H1 (cell line): ENCODE measurements around the gene NPHP4. TPM values are rescaled to one million over a fixed set of nuclear protein-coding genes. Genes with fewer than 3 reads are reported as not detected.

Experiments used
- CTBP2 ChIP-seq: IDR thresholded peaks from 2 replicates; pipeline ENCODE4 v1.7.0; 2011; ENCODE audit warnings: borderline replicate concordance, mild to moderate bottlenecking, moderate library complexity, mixed read lengths, low read length; ENCODE audit not compliant: insufficient read depth, insufficient read length
- HDAC6 ChIP-seq: IDR thresholded peaks from one replicate; pipeline ENCODE4 v1.7.1; 2012; ENCODE audit warnings: low read depth, mild to moderate bottlenecking, inconsistent platforms, low read length, moderate library complexity
- NANOG ChIP-seq: IDR thresholded peaks from 2 replicates; pipeline ENCODE4 v1.6.1; 2011; ENCODE audit warnings: low read length, low read depth, mild to moderate bottlenecking, inconsistent platforms; ENCODE audit not compliant: insufficient read depth, poor library complexity, severe bottlenecking
- POLR2A ChIP-seq, 2 experiments: IDR thresholded peaks; 1 replicate in 1 of 2; 2 replicates in 1 of 2; pipeline ENCODE4 v1.6.1; 2011; ENCODE audit warnings: low read depth in 2 of 2, low read length in 2 of 2, mild to moderate bottlenecking in 2 of 2; ENCODE audit errors: control extremely low read depth in 1 of 2
- RFX5 ChIP-seq: IDR thresholded peaks from 2 replicates; pipeline ENCODE4 v1.6.1; 2011; ENCODE audit warnings: low read depth, low read length, improper control_type of control experiment, borderline replicate concordance
- RNF2 ChIP-seq: fragments of 200-900, 300-1000 bp; sonication (generic); IDR thresholded peaks from 2 replicates; pipeline ENCODE4 v1.7.1; 2016; ENCODE audit warnings: borderline replicate concordance, low read depth, mild to moderate bottlenecking, antibody characterized with exemption, low read length; ENCODE audit not compliant: poor library complexity, severe bottlenecking; ENCODE audit errors: missing control alignments
- RXRA ChIP-seq: IDR thresholded peaks from 2 replicates; pipeline ENCODE4 v1.6.1; 2011; ENCODE audit warnings: low read depth, mild to moderate bottlenecking, low read length, moderate library complexity; ENCODE audit not compliant: insufficient read depth
- SIRT6 ChIP-seq: IDR thresholded peaks from one replicate; pipeline ENCODE4 v1.7.1; 2012; ENCODE audit warnings: low read length, inconsistent platforms
- SIX5 ChIP-seq: IDR thresholded peaks from 2 replicates; pipeline ENCODE4 v1.6.1; 2011; ENCODE audit warnings: mild to moderate bottlenecking, low read depth, low read length
- SP1 ChIP-seq: IDR thresholded peaks from 2 replicates; pipeline ENCODE4 v1.6.1; 2011; ENCODE audit warnings: low read depth, low read length
- SRF ChIP-seq: IDR thresholded peaks from 2 replicates; pipeline ENCODE4 v1.6.1; 2011; ENCODE audit warnings: mild to moderate bottlenecking, low read depth, low read length, moderate library complexity
- TBP ChIP-seq: IDR thresholded peaks from 2 replicates; pipeline ENCODE4 v1.6.1; 2011; ENCODE audit warnings: low read depth, low read length, improper control_type of control experiment
- ZNF274 ChIP-seq: IDR thresholded peaks from 2 replicates; pipeline ENCODE4 v1.7.0; 2012; ENCODE audit warnings: low read length, borderline replicate concordance; ENCODE audit errors: extremely low read depth
- polyA plus RNA-seq, 7 experiments: library from polyadenylated mRNA; depleted of rRNA in 3 of 7; stranded (reverse) in 5 of 7; unstranded in 2 of 7; fragments of >200 nt in 5 of 7; fragments of 200-250 nt in 2 of 7; gene quantifications; 1 replicate in 5 of 7; 2 replicates in 1 of 7; 4 replicates in 1 of 7; pipeline versions ENCODE4 v1.2.1 to v1.2.3, GENCODE V29; 2011 to 2013; ENCODE audit warnings: missing spikeins in 2 of 7, mixed read lengths in 2 of 7
- total RNA-seq: library from RNA; stranded (reverse); fragmentation: NEBNext Ultra II Directional; extraction: Animal tissue kit (Norgen Biotek cat#: 25700); gene quantifications from 2 replicates; pipeline ENCODE4 v1.2.1, GENCODE V29; 2021
- TF ChIP-seq, protein P1 (sequence below), 3 experiments: IDR thresholded peaks; 1 replicate in 2 of 3; 2 replicates in 1 of 3; pipeline versions ENCODE4 v1.5.1 to v1.6.1; 2011; ENCODE audit warnings: low read length in 3 of 3, mild to moderate bottlenecking in 3 of 3, inconsistent platforms in 2 of 3, low read depth in 1 of 3, moderate library complexity in 1 of 3; ENCODE audit not compliant: insufficient read depth in 1 of 3; ENCODE audit errors: control extremely low read depth in 1 of 3
- TF ChIP-seq, protein P2 (sequence below): IDR thresholded peaks from 2 replicates; pipeline ENCODE4 v1.6.1; 2012; ENCODE audit warnings: inconsistent platforms
- TF ChIP-seq, protein P3 (sequence below): IDR thresholded peaks from 2 replicates; pipeline ENCODE4 v1.6.1; 2012; ENCODE audit warnings: inconsistent platforms

NPHP4 gene
- total and polyA plus RNA-seq, 2 of the 8 experiments (the other 6 are each of a cell fraction or from before 2014, with no cell fraction given): 5.8 to 14.0 TPM

DNA sequence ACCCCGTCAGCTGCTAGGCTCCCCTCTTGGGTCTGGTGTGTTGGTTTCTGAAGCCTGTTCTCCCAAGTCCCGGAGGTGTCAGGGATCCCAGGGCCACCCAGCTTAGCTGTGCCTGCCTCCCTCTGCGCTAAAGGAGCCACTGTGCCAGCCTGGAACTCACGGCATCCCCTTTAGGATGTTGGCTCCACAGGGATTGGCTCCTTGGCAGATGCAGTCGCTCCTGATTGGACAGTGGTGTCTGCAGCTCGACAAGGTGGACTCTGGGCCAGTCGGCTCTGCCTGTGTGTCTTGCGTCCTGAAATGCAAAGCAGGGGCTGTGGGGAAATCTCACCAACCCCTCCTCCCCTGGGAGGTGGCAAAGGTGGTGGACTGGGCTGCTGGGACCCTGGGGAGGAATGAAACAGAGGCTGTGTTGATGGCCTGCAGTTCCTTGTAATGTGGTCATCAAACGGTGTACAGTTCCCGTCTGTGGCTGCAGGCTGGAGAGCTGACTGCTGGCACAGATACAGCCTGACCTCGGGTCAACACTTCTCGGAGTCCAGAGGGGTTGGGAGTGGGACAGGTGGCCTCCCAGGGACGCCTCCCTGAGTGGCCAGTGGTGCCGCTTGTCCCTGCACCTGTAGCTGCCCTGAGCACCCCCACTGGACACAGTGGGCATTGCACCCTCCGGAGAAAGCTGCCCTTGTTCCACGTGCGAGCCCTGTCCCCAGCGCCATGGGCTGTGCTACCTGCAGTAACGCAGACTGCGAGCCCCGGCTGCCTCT, 41.9 kb upstream of the NPHP4 start (continued):
- TF ChIP-seq TBP (no peak), SIRT6 (no peak), HDAC6 (no peak), SRF (no peak), RXRA (no peak), RFX5 (no peak), SP1 (peak; percentile 61; the same call in 1 of the 2 replicates), ZNF274 (no peak), CTBP2 (no peak), RNF2 (no peak), POLR2A (IDR thresholded peaks at IDR 0.05; ENCODE audit: control extremely low read depth in 1 of 2, low read depth in 2 of 2, low read length in 2 of 2) (no peak), SIX5 (no peak), NANOG (no peak)
- TF ChIP-seq, protein P1, sequence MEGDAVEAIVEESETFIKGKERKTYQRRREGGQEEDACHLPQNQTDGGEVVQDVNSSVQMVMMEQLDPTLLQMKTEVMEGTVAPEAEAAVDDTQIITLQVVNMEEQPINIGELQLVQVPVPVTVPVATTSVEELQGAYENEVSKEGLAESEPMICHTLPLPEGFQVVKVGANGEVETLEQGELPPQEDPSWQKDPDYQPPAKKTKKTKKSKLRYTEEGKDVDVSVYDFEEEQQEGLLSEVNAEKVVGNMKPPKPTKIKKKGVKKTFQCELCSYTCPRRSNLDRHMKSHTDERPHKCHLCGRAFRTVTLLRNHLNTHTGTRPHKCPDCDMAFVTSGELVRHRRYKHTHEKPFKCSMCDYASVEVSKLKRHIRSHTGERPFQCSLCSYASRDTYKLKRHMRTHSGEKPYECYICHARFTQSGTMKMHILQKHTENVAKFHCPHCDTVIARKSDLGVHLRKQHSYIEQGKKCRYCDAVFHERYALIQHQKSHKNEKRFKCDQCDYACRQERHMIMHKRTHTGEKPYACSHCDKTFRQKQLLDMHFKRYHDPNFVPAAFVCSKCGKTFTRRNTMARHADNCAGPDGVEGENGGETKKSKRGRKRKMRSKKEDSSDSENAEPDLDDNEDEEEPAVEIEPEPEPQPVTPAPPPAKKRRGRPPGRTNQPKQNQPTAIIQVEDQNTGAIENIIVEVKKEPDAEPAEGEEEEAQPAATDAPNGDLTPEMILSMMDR (IDR thresholded peaks at IDR 0.05; ENCODE audit: control extremely low read depth in 1 of 3, insufficient read depth in 1 of 3, low read depth in 1 of 3, low read length in 3 of 3): peak in 2 of 3 experiments; percentile 73 to 77; a peak in 3 of 4 replicates
- TF ChIP-seq, protein P2, sequence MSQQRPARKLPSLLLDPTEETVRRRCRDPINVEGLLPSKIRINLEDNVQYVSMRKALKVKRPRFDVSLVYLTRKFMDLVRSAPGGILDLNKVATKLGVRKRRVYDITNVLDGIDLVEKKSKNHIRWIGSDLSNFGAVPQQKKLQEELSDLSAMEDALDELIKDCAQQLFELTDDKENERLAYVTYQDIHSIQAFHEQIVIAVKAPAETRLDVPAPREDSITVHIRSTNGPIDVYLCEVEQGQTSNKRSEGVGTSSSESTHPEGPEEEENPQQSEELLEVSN: peak; percentile 53; the same call in 1 of the 2 replicates
- TF ChIP-seq, protein P3, sequence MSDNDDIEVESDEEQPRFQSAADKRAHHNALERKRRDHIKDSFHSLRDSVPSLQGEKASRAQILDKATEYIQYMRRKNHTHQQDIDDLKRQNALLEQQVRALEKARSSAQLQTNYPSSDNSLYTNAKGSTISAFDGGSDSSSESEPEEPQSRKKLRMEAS: peak; percentile 94
